ENCODE measurements around the gene RYR2. TPM values are rescaled to one million over a fixed set of nuclear protein-coding genes. Genes with fewer than 3 reads are reported as not detected.
A peak's percentile ranks its signal among the peaks of the same experiment; 100 is the strongest.

The RYR2 gene
- polyA plus RNA-seq, 1 of the 3 experiments (the other 2 are of a cell fraction): under 0.01 TPM

- no peaks in the 10 kb centered on the region for H4K20me1 ChIP-seq (ENCODE audit: insufficient read depth)
- H3K9ac ChIP-seq: no peak overlapping the region
- no peak overlapping the region for H3K4me3 ChIP-seq (ENCODE audit: low read depth in 2 of 2, low read length in 1 of 2)
- H3K27me3 ChIP-seq (ENCODE audit: insufficient read depth): no peaks in the 10 kb centered on the region
- H3K9me2 ChIP-seq: no peaks in the 10 kb centered on the region
- H3K79me2 ChIP-seq (ENCODE audit: insufficient read depth): no peaks in the 10 kb centered on the region
- H3F3A ChIP-seq (replicated peaks; ENCODE audit: insufficient read depth): no peaks in the 10 kb centered on the region
- 70% methylated on average over 4 of the region's 4 CpGs for WGBS (ENCODE audit: low lambda C conversion rate)
- H3K9me3 ChIP-seq: no peaks in the 10 kb centered on the region
- H3K4me1 ChIP-seq (ENCODE audit: control insufficient read depth in 1 of 2, insufficient read depth in 2 of 2, low read depth in 1 of 2, low read length in 1 of 2): peaks cover 4 to 29% of the 10 kb centered on the region in 2 experiments
- no peak overlapping the region for H3K27ac ChIP-seq (ENCODE audit: low read depth in 2 of 2, low read length in 1 of 2)
- no peak overlapping the region for H2AFZ ChIP-seq (ENCODE audit: low read depth)
- ChIA-PET POLR2A (no interaction called here), CTCF (interaction anchor here (0.8 to 2.5 kb wide), 4 partner anchors 9 to 190 kb away, joined by 3 to 14 read pairs (median 4); no protein-coding TSS in a partner anchor)
- H3K4me2 ChIP-seq: no peak overlapping the region
- H3K36me3 ChIP-seq (replicated peaks in 1 of 2; ENCODE audit: control insufficient read depth in 1 of 2, insufficient read depth in 2 of 2, low read length in 1 of 2): no peaks in the 10 kb centered on the region
- TF ChIP-seq, protein P1, sequence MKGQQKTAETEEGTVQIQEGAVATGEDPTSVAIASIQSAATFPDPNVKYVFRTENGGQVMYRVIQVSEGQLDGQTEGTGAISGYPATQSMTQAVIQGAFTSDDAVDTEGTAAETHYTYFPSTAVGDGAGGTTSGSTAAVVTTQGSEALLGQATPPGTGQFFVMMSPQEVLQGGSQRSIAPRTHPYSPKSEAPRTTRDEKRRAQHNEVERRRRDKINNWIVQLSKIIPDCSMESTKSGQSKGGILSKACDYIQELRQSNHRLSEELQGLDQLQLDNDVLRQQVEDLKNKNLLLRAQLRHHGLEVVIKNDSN (IDR thresholded peaks at IDR 0.05; ENCODE audit: borderline replicate concordance, low read depth): no peak
- TF ChIP-seq, protein P2, sequence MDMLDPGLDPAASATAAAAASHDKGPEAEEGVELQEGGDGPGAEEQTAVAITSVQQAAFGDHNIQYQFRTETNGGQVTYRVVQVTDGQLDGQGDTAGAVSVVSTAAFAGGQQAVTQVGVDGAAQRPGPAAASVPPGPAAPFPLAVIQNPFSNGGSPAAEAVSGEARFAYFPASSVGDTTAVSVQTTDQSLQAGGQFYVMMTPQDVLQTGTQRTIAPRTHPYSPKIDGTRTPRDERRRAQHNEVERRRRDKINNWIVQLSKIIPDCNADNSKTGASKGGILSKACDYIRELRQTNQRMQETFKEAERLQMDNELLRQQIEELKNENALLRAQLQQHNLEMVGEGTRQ (IDR thresholded peaks at IDR 0.05; ENCODE audit: borderline replicate concordance, low read depth, low read length): no peak
- TF ChIP-seq RAD21 (IDR thresholded peaks at IDR 0.05; ENCODE audit: low read length) (peak; percentile 60), SMC3 (IDR thresholded peaks at IDR 0.05; ENCODE audit: low read depth, low read length) (0 out of 2 replicates have a peak, but pooled peaks have one; percentile 13), GABPA (IDR thresholded peaks at IDR 0.05; ENCODE audit: low read depth) (no peak), TAF1 (IDR thresholded peaks at IDR 0.05; ENCODE audit: borderline replicate concordance, low read depth, low read length) (no peak)
- DNase-seq: no peak
Observed at GRCh38 chr1:237877631-237878030, 835.6 kb downstream of the RYR2 start.

GRCh38 chr1:237878406-237878805 is 836.4 kb downstream of the RYR2 start:
- CTCF ChIA-PET: interaction anchor here (2.5 kb wide), 1 partner anchor 14 kb away, joined by 14 read pairs; no protein-coding TSS in a partner anchor
- H3K9me3 ChIP-seq: no peaks in the 10 kb centered on the region
- H4K20me1 ChIP-seq (ENCODE audit: insufficient read depth): no peaks in the 10 kb centered on the region
- H3F3A ChIP-seq (replicated peaks; ENCODE audit: insufficient read depth): no peaks in the 10 kb centered on the region
- no peak for TF ChIP-seq ZBTB33 (IDR thresholded peaks at IDR 0.05; ENCODE audit: borderline replicate concordance, low read depth)
- no peak for TF ChIP-seq RFX5 (IDR thresholded peaks at IDR 0.05; ENCODE audit: low read length)
- TF ChIP-seq NRF1 (IDR thresholded peaks at IDR 0.05; ENCODE audit: low read depth, low read length): no peak
- TF ChIP-seq TAF1 (IDR thresholded peaks at IDR 0.05; ENCODE audit: borderline replicate concordance, low read depth, low read length): no peak
- TF ChIP-seq YY1 (IDR thresholded peaks at IDR 0.05; ENCODE audit: low read depth): no peak
- TF ChIP-seq, protein P3, sequence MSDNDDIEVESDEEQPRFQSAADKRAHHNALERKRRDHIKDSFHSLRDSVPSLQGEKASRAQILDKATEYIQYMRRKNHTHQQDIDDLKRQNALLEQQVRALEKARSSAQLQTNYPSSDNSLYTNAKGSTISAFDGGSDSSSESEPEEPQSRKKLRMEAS (IDR thresholded peaks at IDR 0.05; ENCODE audit: low read depth): no peak
- TF ChIP-seq FOXJ3 (CRISPR knock-in tag; IDR thresholded peaks at IDR 0.05): no peak
- no peak for TF ChIP-seq GABPA (IDR thresholded peaks at IDR 0.05; ENCODE audit: low read depth)
- TF ChIP-seq GATA2 (CRISPR knock-in tag; IDR thresholded peaks at IDR 0.05): no peak
- no peak for TF ChIP-seq TCF12 (IDR thresholded peaks at IDR 0.05)
- TF ChIP-seq SMC3 (IDR thresholded peaks at IDR 0.05; ENCODE audit: low read depth, low read length): no peak
- TF ChIP-seq EP300 (IDR thresholded peaks at IDR 0.05; ENCODE audit: borderline replicate concordance in 1 of 2, low read depth in 1 of 2, low read length in 1 of 2): no peak
- no peak for TF ChIP-seq MXI1 (IDR thresholded peaks at IDR 0.05; ENCODE audit: low read depth, low read length)
- TF ChIP-seq, protein P2 (IDR thresholded peaks at IDR 0.05; ENCODE audit: borderline replicate concordance, low read depth, low read length): no peak
- no peak for TF ChIP-seq CHD2 (IDR thresholded peaks at IDR 0.05; ENCODE audit: low read length, partially characterized antibody)
- TF ChIP-seq, protein P4, sequence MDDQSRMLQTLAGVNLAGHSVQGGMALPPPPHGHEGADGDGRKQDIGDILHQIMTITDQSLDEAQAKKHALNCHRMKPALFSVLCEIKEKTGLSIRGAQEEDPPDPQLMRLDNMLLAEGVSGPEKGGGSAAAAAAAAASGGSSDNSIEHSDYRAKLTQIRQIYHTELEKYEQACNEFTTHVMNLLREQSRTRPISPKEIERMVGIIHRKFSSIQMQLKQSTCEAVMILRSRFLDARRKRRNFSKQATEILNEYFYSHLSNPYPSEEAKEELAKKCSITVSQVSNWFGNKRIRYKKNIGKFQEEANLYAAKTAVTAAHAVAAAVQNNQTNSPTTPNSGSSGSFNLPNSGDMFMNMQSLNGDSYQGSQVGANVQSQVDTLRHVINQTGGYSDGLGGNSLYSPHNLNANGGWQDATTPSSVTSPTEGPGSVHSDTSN (IDR thresholded peaks at IDR 0.05): no peak
- TF ChIP-seq RCOR1 (IDR thresholded peaks at IDR 0.05; ENCODE audit: low read length): no peak
- no peaks in the 10 kb centered on the region for H3K9me2 ChIP-seq
- H3K36me3 ChIP-seq (replicated peaks in 1 of 2; ENCODE audit: control insufficient read depth in 1 of 2, insufficient read depth in 2 of 2, low read length in 1 of 2): no peaks in the 10 kb centered on the region
- no peak overlapping the region for H3K4me3 ChIP-seq (ENCODE audit: low read depth in 2 of 2, low read length in 1 of 2)
- no peak overlapping the region for H3K9ac ChIP-seq
- H3K79me2 ChIP-seq (ENCODE audit: insufficient read depth): no peaks in the 10 kb centered on the region
- H3K4me2 ChIP-seq: no peak overlapping the region
- H2AFZ ChIP-seq (ENCODE audit: low read depth): no peak overlapping the region
- no peak overlapping the region for H3K27ac ChIP-seq (ENCODE audit: low read depth in 2 of 2, low read length in 1 of 2)
- DNase-seq: no peak
- H3K27me3 ChIP-seq (ENCODE audit: insufficient read depth): no peaks in the 10 kb centered on the region
- 77% methylated on average over 1 of the region's 1 CpG for WGBS (ENCODE audit: low lambda C conversion rate)
- peaks cover 4 to 24% of the 10 kb centered on the region in 2 experiments; a peak in 3 of 4 replicates for H3K4me1 ChIP-seq (ENCODE audit: control insufficient read depth in 1 of 2, insufficient read depth in 2 of 2, low read depth in 1 of 2, low read length in 1 of 2)
- POLR2A ChIA-PET: no interaction called here

Measured in SK-N-SH (cell line).